Stimulated activated CD8-positive, alpha-beta memory T cell treated with anti-CD3 and anti-CD28 coated beads, Interleukin-2, amount 100 ng/mL, for 1 hour (primary cell): ENCODE data around the gene TMEM171.

ENCODE experiments used
- DNase-seq, 2 donors: peaks; one replicate each; pipeline ENCODE4 v3.0.0-alpha.2; 2020; ENCODE audit warnings: low read depth in 2 of 2

Gene TMEM171

DNA sequence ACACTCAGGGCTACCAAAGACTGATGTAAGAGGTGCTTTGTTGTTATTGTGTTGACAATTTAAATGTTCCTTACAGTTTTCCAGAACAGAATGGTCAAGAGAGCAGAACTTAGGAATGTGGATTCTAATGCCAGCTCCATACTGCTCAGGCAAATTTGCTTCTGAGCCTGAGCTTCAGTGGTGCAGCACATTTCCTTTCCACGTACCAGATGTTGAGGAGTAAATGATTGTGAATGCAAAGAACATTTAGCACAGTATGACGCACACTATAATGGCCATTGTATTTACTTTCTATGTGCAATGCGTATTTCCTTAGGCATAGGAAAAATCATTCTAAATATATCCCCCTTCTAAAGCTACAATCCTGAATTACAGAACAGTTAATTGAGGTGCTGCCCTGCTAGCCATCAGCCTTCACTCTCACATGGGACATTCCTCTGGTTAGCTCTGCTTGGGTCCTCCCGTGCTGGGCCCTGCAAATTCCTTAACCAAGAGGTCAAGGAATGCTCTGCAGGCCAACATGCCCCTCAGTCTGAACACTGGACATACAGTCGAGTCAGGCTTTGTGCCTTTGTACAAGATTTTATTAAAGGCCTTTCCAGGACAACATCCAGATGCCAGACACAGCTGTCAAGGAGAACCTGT lies 31.5 kb downstream of the TMEM171 start:
- no peak for DNase-seq

DNA sequence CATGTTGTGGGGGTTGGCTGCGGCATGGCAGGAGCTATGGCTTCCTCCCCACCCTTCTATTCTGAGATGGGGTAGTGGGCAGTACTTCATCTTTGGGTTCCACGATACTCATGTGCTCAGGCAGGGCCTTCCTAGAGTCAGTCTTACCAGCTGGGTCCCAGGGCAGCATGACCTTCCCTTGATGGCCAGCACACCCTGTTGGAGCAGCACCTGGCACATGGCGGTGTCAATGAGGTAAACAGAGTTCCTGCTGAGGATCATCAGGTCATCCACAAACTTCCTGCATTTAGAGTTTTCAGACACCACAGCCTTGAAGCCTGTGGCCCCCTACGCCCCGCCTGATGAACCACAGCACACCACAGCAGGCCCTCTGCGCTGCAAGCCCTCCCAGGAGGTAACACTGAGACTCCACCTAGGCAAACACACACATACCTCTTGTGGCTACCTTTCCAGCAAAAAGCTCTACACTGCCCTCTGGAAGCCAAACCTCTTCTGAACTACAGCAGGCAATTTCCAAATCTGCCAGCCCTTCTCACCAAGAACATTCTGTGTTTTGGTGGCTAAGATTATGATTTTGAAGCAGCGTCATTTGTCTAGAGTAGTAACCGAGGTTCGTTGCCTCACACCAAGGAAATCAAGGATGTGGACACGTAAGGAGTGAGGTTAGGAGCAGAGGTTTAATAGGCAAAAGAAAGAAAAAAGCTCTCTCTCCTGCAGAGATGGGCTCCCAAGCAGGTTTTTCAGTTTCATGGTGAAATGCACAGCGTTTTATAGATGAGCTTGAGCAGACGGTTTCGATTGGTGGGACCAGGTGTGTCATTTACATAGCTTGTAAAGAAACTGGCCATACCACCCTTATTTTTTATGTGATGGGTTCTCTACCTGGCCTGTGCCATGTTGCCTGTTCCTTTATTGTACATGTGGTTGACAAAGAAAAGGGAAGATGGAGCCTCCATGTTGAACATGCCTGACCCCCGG lies 32.3 kb downstream of the TMEM171 start:
- DNase-seq: no peak

DNA sequence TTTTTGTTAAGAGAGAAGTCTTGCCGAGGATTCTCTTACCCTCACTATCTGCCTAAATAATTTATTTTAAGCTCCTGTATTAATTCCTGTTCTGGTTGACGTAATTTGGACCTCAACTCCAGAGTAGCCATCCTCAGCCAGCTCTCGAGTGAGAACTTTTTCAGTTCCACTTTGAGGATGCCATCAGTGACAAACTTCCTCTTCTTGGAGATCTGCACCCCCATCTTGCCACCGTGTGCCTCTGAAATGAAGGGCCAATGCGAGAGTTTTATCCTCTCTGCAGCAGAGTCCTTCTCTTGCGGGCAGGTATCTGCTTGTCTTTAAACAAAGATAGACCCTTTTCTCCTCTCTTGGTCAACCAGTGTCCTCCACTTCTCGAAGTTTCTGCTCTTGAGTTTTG lies 33.1 kb downstream of the TMEM171 start:
- no peak for DNase-seq

DNA sequence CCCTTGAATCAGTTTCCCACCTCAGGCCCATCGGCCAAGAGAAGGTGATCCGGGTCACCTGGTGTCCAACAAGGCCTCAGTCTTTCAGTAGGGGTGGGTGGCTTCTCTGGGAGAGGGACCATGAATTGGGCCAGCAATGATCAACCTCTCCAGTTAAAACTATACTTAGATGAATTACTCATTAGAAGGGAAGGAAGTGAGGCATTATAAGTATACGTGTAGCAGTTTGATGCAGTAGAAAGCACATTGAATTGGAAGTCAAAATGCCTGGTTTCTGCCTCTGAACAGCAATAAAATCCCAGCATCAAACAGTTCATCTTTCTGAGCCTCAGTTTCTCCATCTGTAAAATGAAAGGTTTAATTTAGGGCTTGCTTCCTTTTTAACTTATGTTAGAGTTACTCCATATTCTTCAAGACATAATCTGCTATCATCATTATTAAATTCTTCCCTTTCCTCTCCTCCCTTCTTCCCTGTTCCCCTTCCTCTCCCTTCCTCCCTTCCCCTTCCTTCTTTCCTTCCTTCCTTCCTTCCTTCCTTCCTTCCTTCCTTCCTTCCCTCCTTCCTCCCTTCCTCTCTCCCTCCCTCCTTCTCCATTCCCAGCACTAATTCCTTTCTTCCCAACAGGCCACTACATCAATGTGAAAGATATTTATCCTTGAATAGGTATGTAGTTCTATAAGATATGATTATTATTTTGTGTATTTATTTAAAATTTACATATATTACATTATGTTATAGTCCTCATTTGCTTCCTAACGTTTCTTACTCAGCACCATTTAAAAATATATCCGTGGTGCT lies 34.0 kb downstream of the TMEM171 start:
- DNase-seq: no peak

DNA sequence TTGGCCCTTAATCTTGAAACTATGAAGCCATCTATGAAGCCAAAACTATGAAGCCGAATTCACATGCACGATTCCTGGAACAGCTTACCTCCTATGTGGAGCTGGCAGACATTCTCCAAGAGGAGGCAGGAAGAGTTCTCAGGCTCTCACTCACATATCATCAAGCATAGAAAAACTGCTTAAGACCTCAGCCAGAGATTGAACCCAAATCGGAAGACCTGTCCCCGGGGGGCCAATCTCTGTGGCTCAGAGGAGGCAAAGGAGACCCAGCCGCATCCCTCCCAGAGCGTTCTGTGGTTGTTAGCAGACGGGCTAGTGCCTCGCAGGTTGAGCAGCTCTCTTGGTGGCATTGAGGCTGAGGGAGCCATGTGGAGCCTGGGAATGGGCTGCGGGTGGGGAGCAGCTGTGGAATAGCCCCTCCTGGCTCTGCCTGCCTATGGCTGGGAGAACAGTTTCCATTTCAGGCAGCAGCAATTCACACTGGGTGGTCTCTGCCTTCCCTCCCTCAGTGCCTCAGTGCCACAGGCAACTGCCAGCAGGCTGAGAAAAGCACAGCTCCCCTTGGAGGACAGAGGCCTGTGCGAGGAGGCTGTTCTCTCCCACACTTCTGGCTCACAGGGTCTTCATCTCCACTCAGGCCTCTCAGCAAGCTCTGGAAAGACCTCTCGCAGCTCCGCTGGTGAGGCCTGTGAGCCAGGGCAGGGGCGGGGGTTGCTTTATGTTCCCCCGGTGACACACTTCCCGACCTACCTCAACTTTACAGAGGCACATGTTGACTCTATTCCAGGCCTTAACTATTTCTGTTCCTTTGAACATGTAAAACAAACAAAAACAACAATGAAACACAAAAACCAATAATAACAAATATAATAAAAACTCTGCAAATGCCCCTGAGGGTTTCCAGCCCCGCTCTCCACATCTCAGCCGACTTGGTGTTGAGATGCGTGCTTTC lies 35.2 kb downstream of the TMEM171 start:
- no peak for DNase-seq

DNA sequence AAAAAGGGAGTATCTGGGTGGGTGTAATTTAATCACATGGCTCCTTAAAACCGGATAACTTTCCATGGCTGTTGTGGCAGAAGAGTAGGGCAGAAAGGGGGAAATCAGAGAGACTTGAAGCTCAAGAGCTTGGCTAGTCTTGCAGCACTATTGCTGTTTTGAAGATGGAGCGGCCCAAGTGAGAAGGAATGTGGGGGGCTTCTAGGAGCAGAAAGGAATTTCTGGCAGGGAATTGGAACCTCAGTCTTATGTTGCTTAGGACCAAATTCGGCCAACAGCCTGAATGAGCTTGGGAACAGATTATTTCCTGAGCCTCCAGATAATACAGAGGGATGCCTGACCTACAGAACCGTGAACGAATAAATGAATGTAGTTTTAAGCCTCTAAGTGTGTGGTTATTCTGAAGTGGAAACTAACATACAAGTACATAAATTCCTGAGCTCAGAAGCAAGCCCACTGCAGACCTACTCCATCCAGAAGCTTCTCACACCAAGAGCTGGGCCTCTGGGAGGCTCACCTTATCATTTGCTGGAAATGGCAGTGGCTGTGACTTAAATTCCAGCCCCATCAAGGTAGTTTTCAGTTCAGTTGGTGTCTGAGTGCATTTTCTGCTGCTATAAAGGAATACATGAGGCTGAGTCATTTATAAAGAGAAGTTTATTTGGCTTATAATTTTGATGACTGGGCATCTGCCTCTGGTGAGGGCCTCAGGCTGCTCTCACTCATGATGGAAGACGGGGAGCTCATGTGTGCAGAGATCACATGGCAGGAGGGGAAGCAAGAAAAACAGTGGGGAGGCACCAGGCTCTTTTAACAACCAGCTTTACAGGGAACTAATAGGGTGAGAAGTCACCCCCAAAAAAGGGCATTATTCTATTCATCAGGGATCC lies 37.3 kb downstream of the TMEM171 start:
- no peak for DNase-seq

DNA sequence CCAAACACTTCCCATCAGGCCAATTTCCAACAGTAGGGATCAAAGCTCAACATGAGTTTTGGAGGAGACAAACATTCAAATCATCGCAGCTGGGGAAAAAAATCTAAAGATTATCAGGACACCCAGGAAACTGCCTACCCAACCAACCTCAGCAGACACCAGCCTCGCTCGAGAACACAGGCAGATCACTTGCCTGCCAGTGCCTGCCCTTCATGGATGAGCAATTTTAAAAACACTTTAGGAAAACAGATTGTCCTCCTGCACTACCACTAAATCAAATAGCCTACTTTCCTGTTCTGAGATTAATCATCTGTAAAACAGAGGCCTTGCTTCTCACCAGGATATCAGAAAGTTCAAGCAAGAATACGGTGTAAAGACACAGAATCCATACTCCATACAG lies 37.9 kb downstream of the TMEM171 start:
- no peak for DNase-seq

DNA sequence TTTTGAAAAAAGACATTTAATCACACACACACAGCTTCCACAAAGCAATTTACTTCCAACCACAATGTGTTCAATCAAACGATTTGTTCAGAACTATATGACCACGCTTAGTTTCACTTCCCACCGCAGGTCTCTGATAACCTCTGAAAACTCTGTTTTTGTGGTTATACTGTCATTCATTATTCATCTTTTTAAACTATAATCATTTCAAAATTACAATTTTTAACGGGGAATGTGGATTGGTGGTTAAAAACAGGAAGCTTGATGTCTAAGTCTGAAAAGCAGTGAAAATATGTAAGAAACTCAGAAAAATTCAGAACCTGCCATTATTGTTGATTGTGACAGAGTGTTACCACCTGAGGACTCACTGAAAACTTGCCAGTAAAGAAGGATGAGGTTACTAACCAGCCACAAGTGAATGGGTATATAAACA lies 39.9 kb downstream of the TMEM171 start:
- no peak for DNase-seq

DNA sequence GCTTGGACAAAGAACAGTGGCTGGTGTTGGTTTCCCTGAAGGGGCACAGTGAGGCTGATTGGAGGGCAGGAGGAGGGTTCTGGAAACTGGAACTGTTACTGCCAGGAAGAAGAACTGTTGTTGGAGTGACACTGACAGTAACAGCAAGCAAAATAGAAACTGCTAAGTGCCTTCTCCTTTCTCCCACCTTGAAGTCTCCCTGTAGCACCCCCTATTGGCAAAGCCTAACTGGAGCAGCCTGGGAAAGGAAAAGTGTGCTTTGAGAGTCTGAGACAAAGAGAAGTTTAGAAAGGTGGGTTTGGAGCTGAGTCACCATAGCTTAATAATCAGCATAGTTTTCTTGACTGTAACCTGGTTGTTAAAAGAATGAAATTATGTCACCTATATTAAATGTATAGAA lies 50.1 kb downstream of the TMEM171 start:
- no peak for DNase-seq

DNA sequence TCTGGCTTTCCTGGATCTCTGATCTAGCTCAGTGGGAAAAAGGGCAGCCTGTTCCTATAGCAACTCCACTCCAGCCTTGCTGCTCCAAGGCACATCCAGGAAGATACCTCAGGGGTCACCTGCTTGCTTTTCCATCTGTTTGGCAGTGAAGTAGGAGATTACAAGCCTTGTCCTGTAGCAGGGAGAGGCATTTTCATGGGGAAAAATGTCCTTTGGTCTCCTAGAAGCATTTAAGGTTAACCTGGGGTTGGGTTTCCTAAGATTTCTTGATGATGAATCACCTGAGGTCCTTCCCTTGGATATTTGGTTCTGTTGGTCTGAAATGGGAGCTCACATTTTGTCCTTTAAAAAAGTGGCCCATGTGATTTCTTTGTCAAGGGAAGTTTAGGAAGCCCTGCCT lies 51.1 kb downstream of the TMEM171 start:
- DNase-seq: no peak

DNA sequence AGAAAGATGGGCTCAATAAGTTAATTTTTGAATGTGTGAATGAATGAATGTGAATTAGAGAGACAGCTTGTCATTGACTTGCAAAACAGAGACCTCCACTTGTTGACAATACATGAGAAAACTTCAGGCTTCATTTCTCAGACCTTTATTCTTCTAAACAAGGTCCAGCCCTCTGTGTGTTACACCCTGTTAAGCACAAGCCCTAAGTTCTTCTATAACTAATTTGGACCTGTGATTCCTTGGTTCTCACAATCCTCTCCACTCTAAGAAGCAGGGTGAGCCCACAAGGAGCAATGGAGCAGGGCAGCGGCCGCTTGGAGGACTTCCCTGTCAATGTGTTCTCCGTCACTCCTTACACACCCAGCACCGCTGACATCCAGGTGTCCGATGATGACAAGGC lies 52.6 kb downstream of the TMEM171 start, which contains the start of gene TMEM174:
Gene TMEM174 (plus strand): TSS at position 243 of the 400 bp plus-strand sequence. CDS start 51 bp downstream, at position 294.
- DNase-seq: no peak

DNA sequence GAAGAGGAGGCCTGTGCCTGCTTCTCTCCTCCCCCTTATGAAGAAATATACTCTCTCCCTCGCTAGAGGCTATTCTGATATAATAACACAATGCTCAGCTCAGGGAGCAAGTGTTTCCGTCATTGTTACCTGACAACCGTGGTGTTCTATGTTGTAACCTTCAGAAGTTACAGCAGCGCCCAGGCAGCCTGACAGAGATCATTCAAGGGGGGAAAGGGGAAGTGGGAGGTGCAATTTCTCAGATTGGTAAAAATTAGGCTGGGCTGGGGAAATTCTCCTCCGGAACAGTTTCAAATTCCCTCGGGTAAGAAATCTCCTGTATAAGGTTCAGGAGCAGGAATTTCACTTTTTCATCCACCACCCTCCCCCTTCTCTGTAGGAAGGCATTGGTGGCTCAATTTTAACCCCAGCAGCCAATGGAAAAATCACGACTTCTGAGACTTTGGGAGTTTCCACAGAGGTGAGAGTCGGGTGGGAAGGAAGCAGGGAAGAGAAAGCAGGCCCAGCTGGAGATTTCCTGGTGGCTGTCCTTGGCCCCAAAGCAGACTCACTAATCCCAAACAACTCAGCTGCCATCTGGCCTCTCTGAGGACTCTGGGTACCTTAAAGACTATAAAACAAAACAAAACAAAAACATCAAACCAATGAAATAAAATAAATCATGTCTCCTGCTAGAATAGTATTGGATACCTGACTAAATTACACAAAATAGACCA lies 53.9 kb downstream of the TMEM171 start:
- DNase-seq: no peak

DNA sequence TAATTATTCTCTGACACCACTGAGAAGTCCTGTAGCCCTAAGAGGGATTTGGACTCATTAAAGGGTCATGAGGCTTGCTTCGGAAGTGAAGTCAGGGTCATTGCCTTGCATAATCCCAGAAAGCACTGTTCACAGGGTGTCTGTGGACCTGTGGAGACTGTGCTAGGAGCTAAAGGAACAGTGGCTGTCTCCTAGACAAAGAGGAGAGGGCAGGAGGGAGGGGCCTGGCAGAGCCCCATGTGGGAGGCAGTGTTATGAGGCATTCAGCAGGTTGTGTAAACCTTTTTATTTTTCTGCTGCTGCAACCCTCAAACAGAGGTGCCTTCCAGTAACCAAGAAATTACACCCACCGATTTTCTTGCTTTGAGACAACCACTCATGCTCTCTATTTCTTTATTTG lies 55.9 kb downstream of the TMEM171 start:
- no peak for DNase-seq

DNA sequence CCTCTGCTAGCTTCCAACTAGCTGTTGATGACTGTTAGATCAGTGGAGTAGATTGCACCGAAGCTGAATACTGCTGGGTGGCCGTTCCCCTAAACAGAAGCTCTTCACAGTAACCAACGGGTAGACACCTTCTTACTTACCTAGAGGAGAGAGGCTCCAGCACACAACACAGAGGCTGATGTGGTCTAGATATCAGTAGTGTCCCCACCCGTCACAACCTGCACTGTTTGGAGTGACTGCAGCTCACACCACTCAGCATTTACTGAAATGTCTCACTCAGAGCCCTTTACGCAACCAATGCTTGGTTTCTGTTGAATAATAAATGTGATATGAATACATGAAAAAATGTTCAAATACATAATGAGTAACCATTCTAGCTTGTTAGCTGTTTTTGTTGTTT lies 57.9 kb downstream of the TMEM171 start:
- no peak for DNase-seq

DNA sequence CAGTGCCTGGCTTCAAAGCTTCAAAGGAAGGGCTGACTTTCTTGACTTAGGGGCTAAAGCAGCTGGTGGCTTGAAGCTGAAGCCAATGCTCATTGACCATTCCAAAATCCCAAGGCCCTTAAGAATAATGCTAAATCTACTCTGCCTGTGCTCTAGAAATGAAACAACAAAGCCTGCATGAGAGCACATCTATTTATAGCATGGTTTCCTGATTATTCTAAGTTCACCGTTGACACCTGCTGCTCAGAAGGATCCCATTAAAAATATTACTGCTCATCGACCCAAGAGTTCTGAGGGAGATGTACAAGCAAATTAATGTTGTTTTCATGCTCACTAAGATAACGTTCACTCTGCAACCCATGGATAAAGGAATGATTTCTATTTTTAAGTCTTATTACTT lies 59.4 kb downstream of the TMEM171 start:
- DNase-seq: no peak

DNA sequence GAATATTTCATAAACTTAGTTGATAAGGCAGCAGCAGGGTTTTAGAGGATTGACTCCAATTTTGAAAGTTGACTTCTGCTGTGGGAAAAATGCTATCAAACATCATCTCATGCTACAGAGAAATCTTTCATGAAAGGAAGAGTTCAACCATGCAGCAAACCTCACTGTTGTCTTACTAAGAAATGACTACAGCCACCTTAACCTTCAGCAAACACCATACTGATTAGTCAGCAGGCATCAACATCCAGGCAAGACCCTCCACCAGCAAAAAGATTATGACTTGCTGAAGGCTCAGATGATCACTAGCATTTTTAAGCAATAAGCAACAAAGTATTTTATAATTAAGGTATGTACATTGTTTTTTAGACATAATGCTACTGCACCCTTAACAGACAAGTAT lies 60.2 kb downstream of the TMEM171 start:
- DNase-seq: no peak
